Gastroesophageal sphincter (tissue), 3 donors: ENCODE measurements around the gene TMEM164.

ENCODE experiments used
- POLR2A ChIP-seq, 2 donors: fragments of 450-650 bp; IDR thresholded peaks; one replicate each; pipeline ENCODE4 v1.6.1; 2017; ENCODE audit warnings: antibody characterized with exemption in 2 of 2, mild to moderate bottlenecking in 2 of 2, moderate library complexity in 1 of 2
- TF ChIP-seq, protein P1 (sequence below), 4 experiments: fragments of 200-600 bp in 2 of 4; fragments of 450-650 bp in 2 of 4; sonication (generic) in 1 of 4; IDR thresholded peaks; one replicate each; pipeline ENCODE4 v1.5.1; 2017 to 2019; ENCODE audit warnings: antibody characterized with exemption in 4 of 4, mild to moderate bottlenecking in 2 of 4, moderate library complexity in 2 of 4

DNA sequence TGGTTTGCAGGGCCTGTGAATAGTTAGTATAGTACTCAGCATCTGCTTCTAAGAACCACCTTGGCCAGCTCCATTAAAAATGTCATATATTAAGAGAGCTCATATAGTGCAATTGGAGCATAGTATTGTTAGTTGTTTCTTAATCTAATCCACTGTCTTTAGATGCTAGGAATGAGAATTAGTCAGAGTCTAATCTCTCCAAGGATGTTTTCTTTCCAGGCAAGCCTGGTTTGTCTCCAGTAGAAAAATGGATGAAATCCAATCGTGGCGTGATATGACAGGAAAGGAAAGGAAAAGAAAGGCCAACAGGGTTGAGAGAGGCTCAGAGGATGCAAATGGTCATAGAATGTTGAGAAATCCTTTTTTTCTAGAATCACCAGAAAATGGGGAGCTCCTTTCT, 15.0 kb upstream of the TMEM164 start:
- TF ChIP-seq, protein P1, sequence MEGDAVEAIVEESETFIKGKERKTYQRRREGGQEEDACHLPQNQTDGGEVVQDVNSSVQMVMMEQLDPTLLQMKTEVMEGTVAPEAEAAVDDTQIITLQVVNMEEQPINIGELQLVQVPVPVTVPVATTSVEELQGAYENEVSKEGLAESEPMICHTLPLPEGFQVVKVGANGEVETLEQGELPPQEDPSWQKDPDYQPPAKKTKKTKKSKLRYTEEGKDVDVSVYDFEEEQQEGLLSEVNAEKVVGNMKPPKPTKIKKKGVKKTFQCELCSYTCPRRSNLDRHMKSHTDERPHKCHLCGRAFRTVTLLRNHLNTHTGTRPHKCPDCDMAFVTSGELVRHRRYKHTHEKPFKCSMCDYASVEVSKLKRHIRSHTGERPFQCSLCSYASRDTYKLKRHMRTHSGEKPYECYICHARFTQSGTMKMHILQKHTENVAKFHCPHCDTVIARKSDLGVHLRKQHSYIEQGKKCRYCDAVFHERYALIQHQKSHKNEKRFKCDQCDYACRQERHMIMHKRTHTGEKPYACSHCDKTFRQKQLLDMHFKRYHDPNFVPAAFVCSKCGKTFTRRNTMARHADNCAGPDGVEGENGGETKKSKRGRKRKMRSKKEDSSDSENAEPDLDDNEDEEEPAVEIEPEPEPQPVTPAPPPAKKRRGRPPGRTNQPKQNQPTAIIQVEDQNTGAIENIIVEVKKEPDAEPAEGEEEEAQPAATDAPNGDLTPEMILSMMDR (IDR thresholded peaks at IDR 0.05): no peak
- no peak for TF ChIP-seq POLR2A (IDR thresholded peaks at IDR 0.05)
